ENCODE data around the gene DCUN1D1.

DCUN1D1 gene

DNA sequence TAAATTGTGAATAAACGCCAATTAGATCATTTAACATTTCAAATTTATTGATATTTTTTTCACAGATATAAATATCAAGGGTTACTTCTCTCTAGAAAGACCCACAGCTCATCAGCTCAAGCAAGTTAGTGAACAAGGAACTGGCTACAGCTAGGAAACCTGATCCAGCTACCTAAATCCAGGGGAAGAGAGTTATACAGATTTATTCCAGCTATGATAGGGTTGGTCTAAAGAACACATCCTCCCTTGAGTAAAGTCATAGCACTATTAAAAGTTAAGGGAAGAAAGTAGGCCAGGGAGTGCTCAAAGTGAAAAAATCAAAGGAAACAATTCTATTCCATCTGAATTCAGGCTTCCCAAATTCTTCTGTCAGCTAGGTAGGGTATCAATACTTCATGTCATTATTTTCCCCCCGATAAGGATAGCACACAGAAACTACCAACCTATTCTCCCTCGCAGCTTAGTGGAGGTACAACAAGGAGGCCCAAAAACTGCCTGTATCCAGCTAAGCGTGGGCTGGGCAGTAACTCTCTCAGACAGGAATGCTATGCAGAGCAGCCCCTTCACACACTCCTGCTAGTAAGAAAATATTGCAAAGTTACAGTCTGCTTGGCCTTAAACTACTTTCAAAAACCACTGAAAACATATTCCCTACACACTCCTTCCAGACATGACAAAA is 44.0 kb downstream of the DCUN1D1 start:
- DNase-seq (ENCODE audit: low read depth in 2 of 2): no peak

DNA sequence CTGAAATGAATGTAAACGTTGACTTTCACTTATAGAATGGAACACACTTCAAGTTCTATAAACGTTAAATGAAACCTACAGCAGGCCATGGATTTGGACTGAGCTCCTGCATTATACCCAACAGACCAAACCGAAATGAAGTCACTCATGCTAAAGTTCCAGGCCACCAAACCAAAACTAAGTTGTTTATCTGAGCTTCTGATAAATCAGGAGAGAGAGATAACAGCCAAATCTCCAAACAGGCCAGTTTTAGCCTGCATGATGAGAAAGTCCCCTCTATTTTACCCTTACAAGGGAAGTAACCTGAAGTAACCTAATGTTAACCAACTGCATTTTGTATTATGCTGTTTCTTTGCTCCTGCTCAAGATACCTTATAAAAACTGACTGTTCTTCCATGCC is 44.5 kb downstream of the DCUN1D1 start:
- DNase-seq (ENCODE audit: low read depth in 2 of 2): no peak

GRCh38 chr3:182925944-182926337 is 54.4 kb downstream of the DCUN1D1 start:
- no peak for DNase-seq (ENCODE audit: low read depth in 2 of 2)

GRCh38 chr3:182925330-182925943 is 54.9 kb downstream of the DCUN1D1 start:
- DNase-seq (ENCODE audit: low read depth in 2 of 2): no peak

GRCh38 chr3:182921665-182922355 is 58.5 kb downstream of the DCUN1D1 start:
- no peak for DNase-seq (ENCODE audit: low read depth in 2 of 2)

DNA sequence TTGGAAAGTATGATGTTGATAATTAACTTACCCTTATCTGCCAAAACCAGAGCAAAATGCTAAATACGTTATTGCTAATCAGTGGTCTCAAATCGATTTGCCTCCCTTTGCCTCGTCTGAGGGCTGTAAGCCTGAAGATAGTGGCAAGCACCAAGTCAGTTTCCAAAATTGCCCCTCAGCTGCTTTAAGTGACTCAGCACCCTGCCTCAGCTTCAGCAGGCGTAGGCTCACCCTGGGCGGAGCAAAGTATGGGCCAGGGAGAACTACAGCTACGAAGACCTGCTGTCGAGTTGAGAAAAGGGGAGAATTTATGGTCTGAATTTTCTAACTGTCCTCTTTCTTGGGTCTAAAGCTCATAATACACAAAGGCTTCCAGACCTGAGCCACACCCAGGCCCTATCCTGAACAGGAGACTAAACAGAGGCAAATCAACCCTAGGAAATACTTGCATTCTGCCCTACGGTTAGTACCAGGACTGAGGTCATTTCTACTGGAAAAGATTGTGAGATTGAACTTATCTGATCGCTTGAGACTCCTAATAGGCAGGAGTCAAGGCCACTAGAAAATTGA is 59.7 kb downstream of the DCUN1D1 start:
- no peak for DNase-seq (ENCODE audit: low read depth in 2 of 2)

GRCh38 chr3:182919866-182920357 is 60.4 kb downstream of the DCUN1D1 start:
- no peak for DNase-seq (ENCODE audit: low read depth in 2 of 2)

DNA sequence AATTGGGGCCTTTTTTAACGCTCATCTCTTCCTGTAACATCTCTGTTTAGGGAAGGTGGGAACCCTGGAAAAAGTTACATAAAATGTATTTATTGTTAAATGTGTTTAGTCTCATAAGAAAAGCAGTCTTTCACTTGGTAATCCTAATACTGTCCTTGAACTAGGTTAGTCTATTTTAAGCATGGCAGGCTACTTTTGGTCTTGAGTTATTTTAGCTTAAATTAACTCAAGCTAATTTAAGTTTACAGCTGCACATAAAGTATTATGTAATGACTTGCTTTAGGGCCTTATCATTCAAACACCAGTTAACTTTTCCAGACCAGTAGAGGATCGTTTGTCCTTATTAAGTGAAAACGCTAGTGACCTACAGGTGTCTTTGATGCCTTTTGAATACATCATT is 63.2 kb downstream of the DCUN1D1 start:
- DNase-seq (ENCODE audit: low read depth in 2 of 2): no peak

DNA sequence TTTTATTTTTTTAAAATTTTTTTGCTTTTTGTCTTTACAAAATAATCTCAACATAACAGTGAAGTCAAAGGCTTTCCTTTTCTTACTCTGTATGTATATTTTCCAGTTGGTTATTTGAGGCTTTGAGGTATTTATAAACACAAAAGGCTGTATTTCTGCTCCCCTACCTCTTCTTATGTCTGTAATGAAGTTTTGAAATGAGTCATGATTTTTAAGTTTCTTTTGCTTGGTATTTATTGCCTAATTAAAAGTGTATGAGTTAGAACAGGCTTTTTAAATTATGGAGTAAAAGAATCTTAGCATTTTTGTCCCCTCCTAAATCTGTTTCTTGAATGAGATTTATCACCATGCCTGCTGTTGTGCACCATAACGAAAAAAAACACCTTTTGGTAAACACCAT is 66.0 kb downstream of the DCUN1D1 start:
- no peak for DNase-seq (ENCODE audit: low read depth in 2 of 2)

- no peak for DNase-seq (ENCODE audit: low read depth in 2 of 2)
Observed at GRCh38 chr3:182913889-182914288, 66.4 kb downstream of the DCUN1D1 start.

DNA sequence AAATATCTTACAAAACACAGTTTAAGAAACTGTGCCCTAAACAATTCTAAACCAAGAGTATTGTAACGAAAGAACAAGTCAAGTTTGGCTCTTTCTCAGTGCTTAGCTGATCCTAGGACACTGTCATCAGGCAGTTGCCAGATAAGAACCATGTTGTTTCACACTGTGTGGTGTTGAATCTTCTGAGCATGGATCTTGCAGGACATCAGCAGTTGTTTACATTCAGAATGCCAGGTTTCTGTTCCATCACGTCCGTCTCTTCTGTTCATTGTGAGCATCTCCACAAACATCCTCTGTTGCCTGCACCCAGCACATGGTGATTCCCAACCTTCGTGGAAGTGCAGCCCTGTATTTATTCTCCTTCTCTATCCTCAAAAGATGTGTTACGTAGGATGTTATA is 67.9 kb downstream of the DCUN1D1 start:
- DNase-seq (ENCODE audit: low read depth in 2 of 2): no peak

GRCh38 chr3:182911782-182912111 is 68.6 kb downstream of the DCUN1D1 start:
- no peak for DNase-seq (ENCODE audit: low read depth in 2 of 2)

GRCh38 chr3:182910936-182911781 is 69.2 kb downstream of the DCUN1D1 start:
- no peak for DNase-seq (ENCODE audit: low read depth in 2 of 2)

DNA sequence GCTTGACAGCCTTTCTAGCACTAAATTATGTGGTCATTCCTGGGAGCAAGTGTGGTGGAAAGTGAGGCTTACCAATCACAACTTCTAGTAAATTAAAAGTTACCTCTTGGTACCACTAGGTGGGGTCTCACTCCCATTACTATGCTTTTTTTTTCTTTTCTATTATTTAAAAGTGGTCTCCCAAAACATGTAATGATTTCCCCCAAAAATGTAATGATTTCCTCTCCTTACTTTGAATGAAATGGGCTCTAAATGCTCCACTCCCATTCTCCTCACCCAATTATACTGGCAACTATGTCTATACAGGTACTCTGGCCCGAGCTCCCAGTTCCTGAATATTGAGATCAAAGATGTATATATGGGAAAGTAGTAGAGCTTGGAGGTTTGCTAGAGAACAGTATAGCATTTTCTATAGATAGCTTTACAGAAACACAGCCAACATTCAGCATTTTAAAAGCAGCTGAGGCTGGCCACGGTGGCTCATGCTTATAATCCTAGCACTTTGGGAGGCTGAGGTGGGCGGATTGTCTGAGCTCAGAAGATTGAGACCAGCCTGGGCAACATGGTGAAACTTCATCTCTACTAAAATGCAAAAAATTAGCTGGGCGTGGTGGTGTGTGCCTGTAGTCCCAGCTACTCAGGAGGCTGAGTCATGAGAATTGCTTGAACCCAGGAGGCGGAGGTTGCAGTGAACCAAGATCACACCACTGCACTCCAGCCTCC is 70.9 kb downstream of the DCUN1D1 start:
- DNase-seq (ENCODE audit: low read depth in 2 of 2): no peak

- DNase-seq (ENCODE audit: low read depth in 2 of 2): no peak
Observed at GRCh38 chr3:182908471-182908870, 71.9 kb downstream of the DCUN1D1 start.

- DNase-seq (ENCODE audit: low read depth in 2 of 2): no peak
Observed at GRCh38 chr3:182906036-182906435, 74.3 kb downstream of the DCUN1D1 start.

DNA sequence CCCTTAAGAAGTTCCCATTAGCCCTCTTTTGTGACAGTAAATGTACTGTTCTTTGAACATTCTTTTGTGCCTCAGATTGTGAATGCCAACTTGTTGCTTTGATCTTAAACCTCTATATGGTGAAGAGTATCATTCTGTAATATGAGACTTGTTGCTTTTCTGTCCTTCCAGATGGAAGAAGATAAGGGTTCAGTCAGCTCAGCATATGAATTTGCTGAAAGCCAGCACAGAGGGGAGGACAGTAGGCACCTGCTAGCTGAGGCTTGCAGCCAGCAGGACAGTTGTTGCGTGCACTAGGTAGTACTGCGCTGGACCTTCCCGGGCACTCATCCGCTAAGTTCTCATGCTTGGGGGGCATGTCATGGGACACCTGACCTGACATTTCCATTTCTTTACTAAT is 74.7 kb downstream of the DCUN1D1 start:
- DNase-seq (ENCODE audit: low read depth in 2 of 2): no peak

GRCh38 chr3:182904164-182904563 is 76.2 kb downstream of the DCUN1D1 start:
- DNase-seq (ENCODE audit: low read depth in 2 of 2): no peak

DNA sequence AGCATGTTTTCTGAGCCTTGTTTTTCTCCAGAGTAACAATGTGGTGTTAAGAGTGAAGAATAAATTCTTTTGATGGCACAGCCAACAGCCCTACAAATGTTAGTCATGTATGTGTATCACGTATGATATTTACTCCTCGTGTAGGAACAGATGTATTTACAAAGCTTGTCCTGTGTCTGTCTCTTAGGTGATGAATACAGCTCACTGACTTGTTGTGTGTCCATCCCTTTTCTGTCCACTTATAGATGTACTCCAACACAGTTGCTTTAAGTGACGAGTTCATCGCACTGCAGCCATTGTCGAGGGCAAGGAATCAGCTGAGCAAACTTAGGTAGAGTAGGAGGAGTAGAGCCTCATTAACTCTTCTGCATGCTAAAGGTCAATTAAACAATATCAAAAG is 78.1 kb downstream of the DCUN1D1 start:
- no peak for DNase-seq (ENCODE audit: low read depth in 2 of 2)

DNA sequence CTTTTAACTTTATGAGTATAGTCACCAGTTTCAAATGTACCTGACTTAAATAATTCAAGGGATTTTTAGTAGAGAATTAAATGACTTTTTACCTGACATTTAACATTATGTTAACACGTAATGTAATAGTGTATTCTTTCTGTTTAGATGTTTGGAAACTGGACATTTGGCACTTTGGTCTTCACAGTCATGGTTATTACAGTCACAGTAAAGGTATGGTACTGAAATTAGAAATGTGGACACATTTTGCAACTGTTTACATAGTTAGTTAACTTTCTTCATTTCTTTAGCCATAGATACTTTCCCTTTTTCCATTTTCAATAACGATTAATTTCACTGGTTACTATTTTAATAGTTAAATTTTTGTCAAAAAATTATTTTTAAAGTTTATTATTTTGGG is 83.8 kb downstream of the DCUN1D1 start:
- DNase-seq (ENCODE audit: low read depth in 2 of 2): no peak

DNA sequence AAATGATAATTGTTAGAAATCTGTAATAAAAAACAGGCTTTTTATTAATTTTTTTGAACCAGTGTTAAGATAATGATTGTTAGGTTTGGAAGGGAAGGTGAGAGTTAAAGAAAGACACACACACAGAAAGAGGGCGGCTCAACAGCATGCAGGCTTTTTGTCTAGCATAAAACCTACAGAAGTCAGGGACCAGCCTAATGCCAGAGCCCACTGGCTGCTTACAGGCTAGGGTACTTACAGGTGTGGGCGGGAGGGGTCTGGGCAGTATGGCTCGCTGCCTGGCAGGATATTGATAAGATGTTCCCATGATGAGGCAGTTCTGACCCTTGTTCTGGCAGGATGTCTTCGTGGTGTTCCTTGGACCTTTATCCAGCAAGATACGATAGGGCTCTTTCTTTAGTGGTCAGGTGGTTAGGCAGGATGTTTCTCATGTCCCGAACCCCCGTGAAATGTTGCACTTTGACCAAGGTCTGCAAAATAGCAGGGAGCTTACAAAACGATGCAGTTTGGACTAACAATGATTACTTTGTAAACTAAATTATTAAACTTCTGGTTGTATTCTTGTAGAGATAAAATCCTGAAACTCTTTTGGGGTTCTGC is 84.7 kb downstream of the DCUN1D1 start:
- DNase-seq (ENCODE audit: low read depth in 2 of 2): no peak

Data from stimulated activated CD4-positive, alpha-beta T cell treated with anti-CD3 and anti-CD28 coated beads, Interleukin-1b, Interleukin-23, amount 100 ng/mL, for 1 hour (primary cell).